GM12878 (cell line): ENCODE data around the gene AFG1L. TPM values are rescaled to one million over a fixed set of nuclear protein-coding genes. Genes with fewer than 3 reads are reported as not detected.
A peak's percentile ranks its signal among the peaks of the same experiment; 100 is the strongest.

ENCODE experiments used
- ATAC-seq: fragments of 200-7000 bp; cut with Tn5 transposase; 3 replicates; pipeline ENCODE4 v1.9.1; 2020; ENCODE audit warnings: mild to moderate bottlenecking, moderate library complexity
- BruUV-seq: library from RNA; stranded (reverse); fragments of 400-500 nt; replicated peaks from 2 replicates; lab custom pipeline; 2021; lab: Mats Ljungman, UMichigan
- CTCF ChIA-PET: fragments of 300-600 bp; sonication (Branson Sonifier 250); formaldehyde crosslinking; extraction: SDS; loops from one replicate; lab custom pipeline; 2021; ENCODE audit warnings: inconsistent platforms; lab: Yijun Ruan, JAX
- POLR2A ChIA-PET: fragments of 350-600 bp; formaldehyde crosslinking; extraction: SDS; loops from one replicate; lab custom pipeline; 2021; ENCODE audit warnings: inconsistent platforms; lab: Charles Lee
- RAD21 ChIA-PET: fragments of 300-600 bp; sonication (Branson Sonifier 250); formaldehyde crosslinking; loops from one replicate; lab custom pipeline; 2023; ENCODE audit warnings: antibody characterized with exemption; ENCODE audit not compliant: unreplicated experiment; lab: Charles Lee
- SMC1A ChIA-PET: fragments of 300-600 bp; sonication (Branson Sonifier 250); formaldehyde crosslinking; loops from one replicate; lab custom pipeline; 2023; ENCODE audit not compliant: unreplicated experiment, uncharacterized antibody; lab: Charles Lee
- DNase-seq: peaks from one replicate; pipeline ENCODE4 v3.0.0-alpha.2; 2011; ENCODE audit warnings: low read depth, low spot score
- FAIRE-seq: peaks from 3 replicates; lab custom pipeline; 2011; peaks lifted over from hg19 to GRCh38; lab: Jason Lieb, UNC
- H2AFZ ChIP-seq: 2 replicates; pipeline ENCODE4 v1.6.0; 2011; ENCODE audit warnings: low read depth, low read length, control low read depth; ENCODE audit not compliant: control insufficient read depth
- H3K27ac ChIP-seq: 2 replicates; pipeline ENCODE4 v1.5.1; 2011; ENCODE audit warnings: control low read depth; ENCODE audit not compliant: control insufficient read depth, insufficient read depth
- H3K27me3 ChIP-seq, 2 experiments: replicated peaks in 1 of 2; 2 replicates each; pipeline versions ENCODE4 v1.6.0 to v1.6.1; 2011; ENCODE audit warnings: low read length in 1 of 2; ENCODE audit not compliant: control insufficient read depth in 2 of 2, insufficient read depth in 2 of 2
- H3K36me3 ChIP-seq, 2 experiments: 2 replicates each; pipeline ENCODE4 v1.5.1; 2011; ENCODE audit warnings: low read length in 1 of 2; ENCODE audit not compliant: control insufficient read depth in 2 of 2, insufficient read depth in 2 of 2
- H3K4me1 ChIP-seq: 2 replicates; pipeline ENCODE4 v1.6.1; 2011; ENCODE audit warnings: mild to moderate bottlenecking, low read length, moderate library complexity, mixed read lengths; ENCODE audit not compliant: control insufficient read depth, insufficient read depth
- H3K4me2 ChIP-seq: 2 replicates; pipeline ENCODE4 v1.6.0; 2011; ENCODE audit warnings: control low read depth; ENCODE audit not compliant: control insufficient read depth, insufficient read depth
- H3K4me3 ChIP-seq: fragments of 200-600 bp; sonication (generic); 2 replicates; pipeline ENCODE4 v1.5.1; 2016
- H3K79me2 ChIP-seq: 2 replicates; pipeline ENCODE4 v1.6.0; 2011; ENCODE audit warnings: low read length; ENCODE audit not compliant: control insufficient read depth, insufficient read depth
- H3K9ac ChIP-seq: 2 replicates; pipeline ENCODE4 v1.8.0; 2011; ENCODE audit warnings: low read length, control low read depth, mixed read lengths; ENCODE audit not compliant: control insufficient read depth, insufficient read depth
- H3K9me3 ChIP-seq: replicated peaks from 3 replicates; pipeline ENCODE4 v1.5.1; 2011; ENCODE audit warnings: mild to moderate bottlenecking, low read length; ENCODE audit not compliant: control insufficient read depth, insufficient read depth
- H4K20me1 ChIP-seq: 2 replicates; pipeline ENCODE4 v1.6.0; 2011; ENCODE audit not compliant: control insufficient read depth, insufficient read depth
- BHLHE40 ChIP-seq, 2 experiments: fragments of 450-650 bp in 1 of 2; IDR thresholded peaks; 2 replicates each; pipeline ENCODE4 v1.6.1; 2011 to 2017; ENCODE audit warnings: low read depth in 2 of 2, borderline replicate concordance in 1 of 2, improper control_type of control experiment in 1 of 2, low read length in 1 of 2, mild to moderate bottlenecking in 1 of 2
- EGR1 ChIP-seq, 2 experiments: IDR thresholded peaks; 1 replicate in 1 of 2; 2 replicates in 1 of 2; pipeline ENCODE4 v1.6.1; 2011 to 2012; ENCODE audit warnings: low read depth in 2 of 2, low read length in 2 of 2, borderline replicate concordance in 1 of 2, mild to moderate bottlenecking in 1 of 2, moderate library complexity in 1 of 2
- HDAC6 ChIP-seq: fragments of 200-600 bp; sonication (generic); IDR thresholded peaks from one replicate; pipeline ENCODE4 v1.8.0; 2017; ENCODE audit warnings: antibody characterized with exemption; ENCODE audit not compliant: unreplicated experiment
- HSF1 ChIP-seq: fragments of 150-350 bp; IDR thresholded peaks from 2 replicates; pipeline ENCODE4 v1.6.1; 2014; ENCODE audit warnings: mild to moderate bottlenecking, low read depth, low read length
- IKZF2 ChIP-seq, 2 experiments: fragments of 450-650 bp; IDR thresholded peaks; 2 replicates each; pipeline ENCODE4 v1.6.1; 2017; ENCODE audit warnings: mild to moderate bottlenecking in 2 of 2, moderate library complexity in 2 of 2
- IRF4 ChIP-seq: IDR thresholded peaks from 2 replicates; pipeline ENCODE4 v1.6.1; 2011; ENCODE audit warnings: low read depth, low read length
- IRF5 ChIP-seq: fragments of 450-650 bp; IDR thresholded peaks from 2 replicates; pipeline ENCODE4 v1.6.1; 2017; ENCODE audit warnings: borderline replicate concordance
- KLF5 ChIP-seq: fragments of 450-650 bp; IDR thresholded peaks from 2 replicates; pipeline ENCODE4 v1.6.1; 2014; ENCODE audit warnings: mild to moderate bottlenecking; ENCODE audit not compliant: partially characterized antibody
- MTA3 ChIP-seq: IDR thresholded peaks from 2 replicates; pipeline ENCODE4 v1.6.1; 2012; ENCODE audit warnings: low read length, inconsistent platforms, borderline replicate concordance
- NFIC ChIP-seq: IDR thresholded peaks from 2 replicates; pipeline ENCODE4 v1.6.1; 2012; ENCODE audit warnings: low read depth, mild to moderate bottlenecking, inconsistent platforms, low read length, moderate library complexity
- NFYA ChIP-seq: IDR thresholded peaks from 2 replicates; pipeline ENCODE4 v1.6.1; 2011; ENCODE audit warnings: low read depth, mild to moderate bottlenecking, low read length, improper control_type of control experiment, borderline replicate concordance
- NRF1 ChIP-seq: conservative IDR thresholded peaks from 2 replicates; pipeline ENCODE4 v1.6.1; 2011; ENCODE audit warnings: mild to moderate bottlenecking, low read depth, low read length, improper control_type of control experiment
- RCOR1 ChIP-seq: conservative IDR thresholded peaks from 2 replicates; pipeline ENCODE4 v1.6.1; 2012; ENCODE audit warnings: low read depth, low read length, improper control_type of control experiment
- SKIL ChIP-seq: fragments of 450-650 bp; IDR thresholded peaks from 2 replicates; pipeline ENCODE4 v1.6.1; 2017; ENCODE audit warnings: mild to moderate bottlenecking, low read depth, inconsistent platforms; ENCODE audit not compliant: poor library complexity, severe bottlenecking
- SREBF1 ChIP-seq: IDR thresholded peaks from 2 replicates; pipeline ENCODE4 v1.6.1; 2012; ENCODE audit warnings: mild to moderate bottlenecking, low read length
- TBL1XR1 ChIP-seq: IDR thresholded peaks from 2 replicates; pipeline ENCODE4 v1.6.1; 2012; ENCODE audit warnings: low read depth, low read length, improper control_type of control experiment
- TCF12 ChIP-seq: IDR thresholded peaks from 2 replicates; pipeline ENCODE4 v1.6.1; 2011; ENCODE audit warnings: low read depth, mild to moderate bottlenecking, low read length
- WRNIP1 ChIP-seq: IDR thresholded peaks from 2 replicates; pipeline ENCODE4 v1.6.1; 2011; ENCODE audit warnings: low read depth, low read length, improper control_type of control experiment, borderline replicate concordance
- ZZZ3 ChIP-seq: IDR thresholded peaks from 2 replicates; pipeline ENCODE4 v1.6.1; 2011; ENCODE audit warnings: low read depth; ENCODE audit not compliant: control insufficient read depth, insufficient read length
- WGBS: methylation state at CpG from one replicate; pipeline ENCODE4 v1.1.6; 2016; ENCODE audit warnings: low lambda C conversion rate; ENCODE audit not compliant: insufficient replicate concordance, insufficient coverage; ENCODE audit errors: missing lambda C conversion rate; 5-methylcytosine and 5-hydroxymethylcytosine counted together
- in situ Hi-C: fragments of 300-500 bp; cut with MboI; formaldehyde crosslinking; loops from 9 replicates; pipeline ENCODE4 v1.14.3; 2018; ENCODE audit warnings: mixed read lengths
- intact Hi-C: fragments of 100-400 bp; cut with micrococcal nuclease; formaldehyde crosslinking; loops from one replicate; pipeline ENCODE4 v1.14.2; 2022; ENCODE audit not compliant: unreplicated experiment
- polyA plus RNA-seq, 11 experiments: library from polyadenylated mRNA; depleted of rRNA in 4 of 11; unstranded in 6 of 11; stranded (reverse) in 5 of 11; fragments of >200 nt; fragmentation: Nextera tagmentation in 4 of 11; fragmentation: Illumina TruSeq in 1 of 11; extraction: Ambion mirVana in 4 of 11; extraction: Trizol in 1 of 11; gene quantifications; 1 replicate in 1 of 11; 2 replicates in 10 of 11; pipeline versions ENCODE4 v1.2.1 to v1.2.3, GENCODE V29; 2011 to 2016; ENCODE audit warnings: inconsistent platforms in 2 of 11, missing spikeins in 2 of 11, low read depth in 1 of 11
- total RNA-seq, 4 experiments: library from RNA; depleted of rRNA in 3 of 4; stranded (reverse); fragments of >200 nt in 3 of 4; fragmentation: Illumina TruSeq in 1 of 4; extraction: Trizol in 1 of 4; gene quantifications; 2 replicates each; pipeline versions ENCODE4 v1.2.1 to v1.2.3, GENCODE V29; 2013 to 2021

Gene AFG1L
- total and polyA plus RNA-seq, 10 of the 15 experiments (the other 5 are each of a cell fraction or from before 2014, with no cell fraction given): 2.3 to 9.0 (median 4.3) TPM

- H3K4me1 ChIP-seq: peaks cover 28% of the 10 kb centered on the region
- DNase-seq: no peak
- FAIRE-seq: no peak
- peak; percentile 98 for TF ChIP-seq MTA3
- no peak for TF ChIP-seq SREBF1
- no peak for TF ChIP-seq WRNIP1
- no peak for TF ChIP-seq HSF1
- TF ChIP-seq NFYA: no peak
- TF ChIP-seq KLF5: no peak
- TF ChIP-seq RCOR1: no peak
- no peak for TF ChIP-seq ZZZ3
- no peak for TF ChIP-seq IRF5
- TF ChIP-seq IRF4: peak; percentile 100
- TF ChIP-seq SKIL: peak; percentile 95
- TF ChIP-seq EGR1 (IDR thresholded peaks at IDR 0.05; ENCODE audit: borderline replicate concordance in 1 of 2, low read depth in 2 of 2, low read length in 2 of 2): no peak
- peak; percentile 99 to 100 for TF ChIP-seq IKZF2 (IDR thresholded peaks at IDR 0.05)
- TF ChIP-seq NFIC: peak; percentile 98
- peak; percentile 72; the same call in 1 of the 2 replicates for TF ChIP-seq TCF12
- no peak for TF ChIP-seq HDAC6
- no peak for TF ChIP-seq NRF1
- peak; percentile 98 to 100 for TF ChIP-seq BHLHE40 (IDR thresholded peaks at IDR 0.05; ENCODE audit: borderline replicate concordance in 1 of 2, low read depth in 2 of 2, low read length in 1 of 2)
- TF ChIP-seq TBL1XR1: peak; percentile 95
These were observed 269.3 kb downstream of the AFG1L start for GRCh38 chr6:108564178-108564577.

More at GRCh38 chr6:108564178-108564577, 269.3 kb downstream of the AFG1L start:
- CTCF ChIA-PET: interaction anchor here (2.1 kb wide), 1 partner anchor 33 kb away, joined by 8 read pairs; no protein-coding TSS in a partner anchor
- in situ Hi-C loops (no loop called here), intact Hi-C loops (loop anchor here (1.0 to 5.0 kb wide), 2 partner anchors 34 to 73 kb away; no protein-coding TSS in a partner anchor)
- Histone ChIP-seq H3K4me2 (peak overlapping the region; percentile 80), H2AFZ (no peak overlapping the region), H3K36me3 (peaks cover 0 to 5% of the 10 kb centered on the region in 2 experiments; a peak in 1 of 4 replicates), H3K27me3 (no peaks in the 10 kb centered on the region; a peak in 1 of 4 replicates), H3K9ac (peak overlapping the region; percentile 43; the same call in 1 of the 2 replicates), H3K27ac (peak overlapping the region; percentile 85), H3K4me3 (peak overlapping the region; percentile 38), H3K79me2 (peaks cover 46% of the 10 kb centered on the region), H4K20me1 (peaks cover 4% of the 10 kb centered on the region), H3K9me3 (no peaks in the 10 kb centered on the region; the same call in 2 of the 3 replicates)
- ATAC-seq: peak; percentile 12
- 2% methylated on average over 3 of the region's 3 CpGs for WGBS
- TSS peak; percentile 31 for BruUV-seq
- SMC1A ChIA-PET: interaction anchor here (1.3 to 3.3 kb wide), 3 partner anchors 16 to 34 kb away, joined by 3 to 26 read pairs (median 3); no protein-coding TSS in a partner anchor
- POLR2A ChIA-PET: no interaction called here
- RAD21 ChIA-PET: interaction anchor here (3.1 kb wide), 1 partner anchor 33 kb away, joined by 25 read pairs; no protein-coding TSS in a partner anchor
